T-helper 2 cell treated with Interferon-gamma antibody and Interleukin-4, amounts not matched to agents 5 μg/mL and 100 μg/mL, for 36 hours (primary cell): ENCODE data around the gene ELF4.
A peak's percentile ranks its signal among the peaks of the same experiment; 100 is the strongest.
"Not testable (repeated sequence)": the region's sequence is repeated elsewhere in the genome, so short reads cannot be mapped to it uniquely, and the experiment has no call there.

ENCODE experiments used
- DNase-seq: peaks from one replicate; pipeline ENCODE4 v3.0.0; 2021; ENCODE audit warnings: low spot score
- H3K27ac Mint-ChIP-seq: one replicate; pipeline ENCODE4 v1.8.0; 2021; ENCODE audit warnings: mild to moderate bottlenecking, mixed read lengths
- H3K27me3 Mint-ChIP-seq: one replicate; pipeline ENCODE4 v1.8.0; 2021; ENCODE audit warnings: low read depth, mixed read lengths
- H3K36me3 Mint-ChIP-seq: one replicate; pipeline ENCODE4 v1.8.0; 2021; ENCODE audit warnings: low read depth, mixed read lengths
- H3K4me1 Mint-ChIP-seq: one replicate; pipeline ENCODE4 v1.8.0; 2021; ENCODE audit warnings: low read depth, mixed read lengths
- H3K4me3 Mint-ChIP-seq: one replicate; pipeline ENCODE4 v1.8.0; 2022; ENCODE audit warnings: mild to moderate bottlenecking, moderate library complexity, mixed read lengths
- H3K9me3 Mint-ChIP-seq: one replicate; pipeline ENCODE4 v1.8.0; 2021; ENCODE audit warnings: mixed read lengths

ELF4 gene

DNA sequence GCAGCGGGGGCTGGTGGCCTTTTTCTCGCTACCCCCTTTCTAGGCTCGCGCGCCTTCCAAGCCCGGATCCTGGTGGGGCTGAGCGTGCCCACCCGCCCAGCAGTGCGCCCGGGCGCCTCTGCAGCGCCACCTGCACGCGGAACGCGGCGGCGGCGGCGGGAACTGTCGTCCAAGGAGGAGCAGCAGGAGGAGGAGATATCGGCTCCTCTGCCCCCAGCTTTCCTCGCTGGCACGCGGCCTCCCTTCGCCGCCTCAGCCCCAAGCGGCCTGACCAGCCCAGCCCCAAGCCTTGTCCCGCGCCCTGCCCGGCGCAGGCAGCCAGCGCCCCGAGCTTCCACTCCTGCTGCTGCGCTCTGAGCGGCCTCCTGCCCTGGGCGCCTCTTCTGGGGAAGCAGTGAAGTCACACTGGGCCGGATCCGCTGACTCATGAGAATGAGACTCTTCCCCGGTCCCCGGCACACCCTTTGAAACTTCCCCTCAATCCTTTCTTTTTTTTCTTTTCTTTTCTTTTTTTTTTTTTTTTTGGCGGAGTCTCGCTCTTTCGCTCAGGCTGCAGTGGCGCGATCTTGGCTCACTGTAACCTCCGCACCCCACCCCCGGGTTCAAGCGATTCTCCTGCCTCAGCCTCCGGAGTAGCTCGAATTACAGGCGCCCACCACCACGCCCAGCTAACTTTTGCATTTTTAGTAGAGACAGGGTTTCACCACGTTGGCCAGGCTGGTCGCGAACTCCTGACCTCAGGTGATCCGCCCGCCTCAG is 10.6 kb upstream of the ELF4 start:
- peak overlapping the region; percentile 66 for H3K4me3 Mint-ChIP-seq
- H3K27me3 Mint-ChIP-seq: no peaks in the 10 kb centered on the region
- peaks cover 11% of the 10 kb centered on the region for H3K36me3 Mint-ChIP-seq
- H3K4me1 Mint-ChIP-seq: peaks cover 20% of the 10 kb centered on the region
- H3K9me3 Mint-ChIP-seq: no peaks in the 10 kb centered on the region
- peak overlapping the region; percentile 82 for H3K27ac Mint-ChIP-seq
- DNase-seq: peak; percentile 59

DNA sequence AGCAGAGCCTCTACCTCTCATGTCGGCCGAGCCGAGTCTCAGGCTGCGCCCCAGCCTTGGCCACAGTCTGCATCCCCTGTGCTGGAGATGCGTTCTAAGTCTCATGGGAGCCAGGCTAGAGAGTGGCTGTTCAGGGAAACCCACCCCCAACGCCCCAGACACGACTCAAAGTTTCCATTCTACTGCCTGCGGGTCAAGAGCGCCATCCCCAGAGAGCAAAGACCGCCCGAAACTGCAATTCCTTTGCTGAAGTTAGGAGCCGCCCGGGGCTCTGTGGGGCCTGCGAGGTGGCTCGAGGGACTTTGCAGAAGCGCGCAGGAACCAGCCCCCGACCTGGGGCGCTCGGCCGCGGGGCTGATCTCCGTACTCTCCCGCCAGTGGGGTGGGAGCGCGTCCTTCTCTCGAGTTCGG is 10.0 kb upstream of the ELF4 start:
- peak overlapping the region; percentile 63 for H3K27ac Mint-ChIP-seq
- H3K27me3 Mint-ChIP-seq: no peaks in the 10 kb centered on the region
- H3K4me3 Mint-ChIP-seq: peak overlapping the region; percentile 66
- H3K9me3 Mint-ChIP-seq: no peaks in the 10 kb centered on the region
- DNase-seq: no peak
- H3K36me3 Mint-ChIP-seq: peaks cover 11% of the 10 kb centered on the region
- H3K4me1 Mint-ChIP-seq: peaks cover 22% of the 10 kb centered on the region

- H3K27me3 Mint-ChIP-seq: no peaks in the 10 kb centered on the region
- H3K27ac Mint-ChIP-seq: peak overlapping the region; percentile 65
- peaks cover 8% of the 10 kb centered on the region for H3K36me3 Mint-ChIP-seq
These were observed 9.1 kb upstream of the ELF4 start for GRCh38 chrX:130119312-130119898.

DNA sequence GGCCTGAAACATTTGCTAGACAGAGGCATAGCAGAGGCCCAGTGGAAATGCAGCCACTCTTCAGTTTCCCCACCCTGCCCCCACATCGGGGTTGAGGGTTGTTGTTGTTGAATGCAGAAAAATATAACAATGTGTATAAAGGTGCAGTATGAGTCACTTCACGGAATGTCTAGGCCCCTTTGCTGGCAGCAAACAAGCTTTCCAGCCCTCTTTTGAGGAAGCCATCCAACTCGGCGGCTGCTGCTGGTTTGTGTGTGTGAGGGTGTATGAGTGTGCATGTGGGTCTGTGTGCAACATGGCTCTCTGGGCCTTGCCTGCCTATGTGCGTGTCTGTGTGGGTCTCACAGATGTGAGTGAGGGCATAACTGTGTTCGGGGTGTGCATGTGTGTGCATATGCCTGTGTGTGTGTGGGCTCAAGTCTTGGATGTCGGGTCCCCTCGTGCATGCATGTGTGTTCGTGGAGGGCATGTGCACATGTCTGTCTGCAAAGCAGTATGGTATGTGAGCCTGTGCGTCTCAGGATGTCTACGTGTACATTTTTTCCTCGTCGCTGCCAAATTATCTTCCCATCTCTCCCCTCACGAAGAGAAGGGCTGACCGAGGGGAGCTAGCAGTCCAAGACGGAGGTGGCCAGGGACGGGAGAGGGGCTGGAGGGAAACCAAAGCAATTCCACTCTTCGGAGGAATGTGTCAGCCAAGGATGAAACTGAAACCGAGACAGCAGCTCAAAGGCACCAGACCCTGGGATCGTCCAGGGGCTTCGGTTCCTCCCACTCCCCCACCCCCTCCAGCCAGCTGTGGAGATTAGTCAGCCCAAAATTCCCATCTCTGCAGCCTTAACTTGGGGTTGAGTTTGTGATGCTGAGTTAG is 8.4 kb upstream of the ELF4 start:
- no peaks in the 10 kb centered on the region for H3K9me3 Mint-ChIP-seq
- H3K27ac Mint-ChIP-seq: peak overlapping the region; percentile 67
- peak overlapping the region; percentile 14 for H3K4me3 Mint-ChIP-seq
- H3K27me3 Mint-ChIP-seq: no peaks in the 10 kb centered on the region
- peaks cover 6% of the 10 kb centered on the region for H3K36me3 Mint-ChIP-seq
- H3K4me1 Mint-ChIP-seq: peaks cover 29% of the 10 kb centered on the region
- no peak for DNase-seq

More at GRCh38 chrX:130119312-130119898, 9.1 kb upstream of the ELF4 start:
- Mint-ChIP-seq H3K4me3 (no peak overlapping the region), H3K4me1 (peaks cover 23% of the 10 kb centered on the region), H3K9me3 (no peaks in the 10 kb centered on the region)
- no peak for DNase-seq

DNA sequence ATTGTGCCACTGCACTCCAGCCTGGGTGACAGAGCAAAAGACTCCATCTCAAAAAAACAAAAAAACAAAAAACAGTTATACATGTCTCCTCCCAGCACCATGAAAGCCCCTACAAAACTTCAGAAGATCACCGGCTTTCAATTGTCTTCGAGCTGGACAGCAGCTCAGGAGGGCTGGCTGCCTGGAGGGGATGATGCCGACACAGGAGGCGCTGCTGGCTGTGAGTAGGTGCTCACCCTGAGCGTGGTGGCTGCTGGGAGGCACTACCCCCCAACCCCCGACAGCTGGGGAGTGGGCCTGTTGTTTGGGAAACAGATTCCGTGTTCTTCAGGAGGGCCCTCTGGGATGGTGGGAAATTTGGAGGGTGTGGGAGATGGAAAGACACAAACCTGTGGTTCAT is 6.9 kb upstream of the ELF4 start:
- Mint-ChIP-seq H3K27me3 (no peaks in the 10 kb centered on the region), H3K9me3 (no peaks in the 10 kb centered on the region), H3K36me3 (no peaks in the 10 kb centered on the region), H3K4me3 (no peak overlapping the region), H3K4me1 (peaks cover 27% of the 10 kb centered on the region), H3K27ac (no peak overlapping the region)
- no peak for DNase-seq

- not testable (repeated sequence) for H3K9me3 Mint-ChIP-seq, DNase-seq, H3K4me3 Mint-ChIP-seq, H3K27ac Mint-ChIP-seq, H3K27me3 Mint-ChIP-seq, H3K36me3 Mint-ChIP-seq
- H3K4me1 Mint-ChIP-seq: peaks cover 30% of the 10 kb centered on the region
These were observed 5.0 kb upstream of the ELF4 start for GRCh38 chrX:130115119-130115885.

GRCh38 chrX:130114141-130114588 is 3.9 kb upstream of the ELF4 start:
- peaks cover 27% of the 10 kb centered on the region for H3K4me1 Mint-ChIP-seq
- no peaks in the 10 kb centered on the region for H3K27me3 Mint-ChIP-seq
- H3K4me3 Mint-ChIP-seq: no peak overlapping the region
- no peaks in the 10 kb centered on the region for H3K9me3 Mint-ChIP-seq
- DNase-seq: no peak
- H3K36me3 Mint-ChIP-seq: no peaks in the 10 kb centered on the region
- no peak overlapping the region for H3K27ac Mint-ChIP-seq

- Mint-ChIP-seq H3K36me3 (peaks cover 7% of the 10 kb centered on the region), H3K4me3 (peak overlapping the region; percentile 55), H3K9me3 (no peaks in the 10 kb centered on the region), H3K27me3 (no peaks in the 10 kb centered on the region), H3K27ac (peak overlapping the region; percentile 82), H3K4me1 (peaks cover 26% of the 10 kb centered on the region)
- no peak for DNase-seq
These were observed 1.2 kb upstream of the ELF4 start for GRCh38 chrX:130111220-130112154.

DNA sequence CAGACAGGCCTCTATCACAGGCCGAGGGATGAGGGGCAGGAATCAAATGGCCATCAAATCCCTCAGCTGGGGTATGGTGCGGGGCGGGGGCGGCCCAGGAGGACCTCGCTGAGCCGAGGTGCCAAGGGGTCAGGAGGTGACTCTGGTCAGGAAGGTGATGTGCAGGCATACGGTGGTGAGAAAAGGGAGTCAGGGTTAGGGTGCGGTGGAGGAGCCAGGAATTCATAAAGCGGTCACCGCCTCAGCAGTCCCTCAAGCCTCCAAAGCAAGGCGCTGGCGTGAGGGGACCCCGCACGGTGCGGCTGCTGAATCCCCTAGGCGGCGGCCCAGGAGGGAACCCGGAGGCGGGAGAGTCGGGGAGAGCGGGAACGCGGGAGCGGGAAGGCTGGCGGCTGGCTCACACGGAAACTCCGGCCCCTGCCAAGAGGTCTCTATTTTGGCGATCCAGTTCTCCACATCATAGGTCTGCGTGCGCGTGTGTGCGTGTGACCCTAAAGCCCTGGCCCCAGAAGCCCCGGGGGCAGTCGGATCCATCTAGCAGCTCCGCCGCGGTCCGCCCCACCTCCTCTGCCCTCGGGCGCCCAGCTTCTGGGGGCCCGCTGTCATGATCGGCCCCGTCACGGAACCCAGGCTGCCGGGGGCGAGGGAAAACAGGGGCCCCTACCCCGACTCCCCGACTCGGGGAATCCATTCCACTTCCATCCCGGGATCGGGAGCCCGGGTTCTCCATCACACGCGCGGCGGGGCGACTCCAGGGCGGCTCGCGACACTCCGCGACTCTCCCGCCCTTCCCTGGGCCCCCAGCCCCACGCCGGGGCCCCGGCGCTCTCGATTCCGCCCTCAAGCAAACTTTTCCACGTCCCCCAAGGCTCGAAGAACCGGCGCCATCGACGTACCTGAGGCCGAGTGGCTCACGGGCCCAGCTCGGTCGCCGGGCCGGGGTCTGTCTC is 593 bp downstream of the ELF4 start:
- DNase-seq: no peak
- Mint-ChIP-seq H3K27me3 (no peaks in the 10 kb centered on the region), H3K36me3 (peaks cover 7% of the 10 kb centered on the region), H3K4me1 (peaks cover 24% of the 10 kb centered on the region), H3K27ac (peak overlapping the region; percentile 87), H3K4me3 (peak overlapping the region; percentile 94), H3K9me3 (no peaks in the 10 kb centered on the region)

GRCh38 chrX:130108647-130109428 is 1.5 kb downstream of the ELF4 start:
- peaks cover 11% of the 10 kb centered on the region for H3K36me3 Mint-ChIP-seq
- H3K4me1 Mint-ChIP-seq: peaks cover 23% of the 10 kb centered on the region
- no peaks in the 10 kb centered on the region for H3K9me3 Mint-ChIP-seq
- H3K27ac Mint-ChIP-seq: peak overlapping the region; percentile 87
- H3K27me3 Mint-ChIP-seq: no peaks in the 10 kb centered on the region
- DNase-seq: no peak
- H3K4me3 Mint-ChIP-seq: peak overlapping the region; percentile 94

DNA sequence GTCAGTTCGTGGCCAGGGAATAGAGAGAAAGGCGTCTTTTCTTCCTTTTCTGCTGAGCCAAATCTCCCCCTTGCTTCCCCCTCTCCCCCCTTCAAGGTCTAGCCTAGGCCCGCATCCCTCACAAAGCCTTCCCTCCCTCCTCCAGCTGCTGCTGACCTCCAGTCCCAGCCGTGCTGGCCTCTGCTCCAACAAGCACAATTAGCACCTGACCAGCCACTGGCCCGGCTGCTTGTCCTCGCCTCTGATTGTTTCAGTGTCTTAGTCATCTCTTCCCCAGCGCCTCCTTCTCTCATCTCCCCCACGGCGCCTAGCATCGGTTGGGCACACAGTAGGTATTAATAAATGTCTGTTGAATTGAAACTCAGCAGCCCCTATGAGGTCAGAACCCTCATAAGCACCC is 4.2 kb downstream of the ELF4 start:
- DNase-seq: no peak
- peaks cover 18% of the 10 kb centered on the region for H3K36me3 Mint-ChIP-seq
- no peak overlapping the region for H3K4me3 Mint-ChIP-seq
- no peaks in the 10 kb centered on the region for H3K27me3 Mint-ChIP-seq
- peak overlapping the region; percentile 68 for H3K27ac Mint-ChIP-seq
- H3K9me3 Mint-ChIP-seq: no peaks in the 10 kb centered on the region
- peaks cover 25% of the 10 kb centered on the region for H3K4me1 Mint-ChIP-seq
